COLO829 (cell line): ENCODE results near the gene HIGD1A.

Experiments
- DNase-seq: peaks from one replicate; pipeline ENCODE4 v3.0.0; 2012; ENCODE audit warnings: low spot score

Gene HIGD1A

DNA sequence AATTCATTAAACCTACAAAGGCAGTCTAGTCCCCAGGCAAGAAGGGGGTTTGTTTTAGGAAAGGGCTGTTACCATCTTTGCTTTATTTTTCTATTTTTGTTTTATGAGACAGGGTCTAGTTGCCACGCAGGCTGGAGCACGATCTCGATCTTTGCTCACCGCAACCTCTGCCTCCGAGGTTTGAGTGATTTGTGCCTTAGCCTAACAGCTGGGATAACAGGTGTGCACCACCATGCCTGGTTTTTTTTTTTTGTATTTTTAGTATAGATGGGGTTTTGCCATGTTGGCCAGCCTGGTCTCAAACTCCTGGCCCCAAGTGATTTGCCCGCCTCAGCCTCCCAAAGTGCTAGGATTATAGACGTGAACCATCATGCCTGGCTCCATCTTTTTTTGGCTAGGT, 4.9 kb downstream of the HIGD1A start:
- no peak for DNase-seq

DNA sequence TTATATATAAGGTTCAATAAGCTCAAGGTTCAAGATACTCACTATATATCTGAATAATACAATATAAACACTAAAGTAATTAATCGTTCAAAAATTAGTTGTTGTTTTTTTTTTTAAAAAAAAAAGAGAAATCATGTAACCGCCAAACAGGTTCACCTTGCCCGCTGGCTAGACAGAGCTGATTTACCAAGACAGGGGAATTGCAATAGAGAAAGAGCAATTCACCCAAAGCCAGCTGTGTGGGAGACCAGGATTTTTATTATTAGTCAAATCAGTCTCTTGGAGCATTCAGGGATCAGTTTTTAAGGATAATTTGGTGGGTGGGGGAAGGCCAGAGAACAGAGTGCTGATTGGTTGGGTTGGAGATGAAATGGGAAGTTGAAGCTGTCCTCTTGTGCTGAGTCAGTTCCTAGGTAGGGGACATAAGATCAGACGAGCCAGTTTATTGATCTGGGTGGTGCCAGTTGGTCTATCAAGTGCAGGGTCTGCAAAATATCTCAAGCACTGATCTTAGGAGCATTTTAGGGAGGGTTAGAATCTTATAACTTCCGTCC, 7.9 kb downstream of the HIGD1A start:
- DNase-seq: no peak

DNA sequence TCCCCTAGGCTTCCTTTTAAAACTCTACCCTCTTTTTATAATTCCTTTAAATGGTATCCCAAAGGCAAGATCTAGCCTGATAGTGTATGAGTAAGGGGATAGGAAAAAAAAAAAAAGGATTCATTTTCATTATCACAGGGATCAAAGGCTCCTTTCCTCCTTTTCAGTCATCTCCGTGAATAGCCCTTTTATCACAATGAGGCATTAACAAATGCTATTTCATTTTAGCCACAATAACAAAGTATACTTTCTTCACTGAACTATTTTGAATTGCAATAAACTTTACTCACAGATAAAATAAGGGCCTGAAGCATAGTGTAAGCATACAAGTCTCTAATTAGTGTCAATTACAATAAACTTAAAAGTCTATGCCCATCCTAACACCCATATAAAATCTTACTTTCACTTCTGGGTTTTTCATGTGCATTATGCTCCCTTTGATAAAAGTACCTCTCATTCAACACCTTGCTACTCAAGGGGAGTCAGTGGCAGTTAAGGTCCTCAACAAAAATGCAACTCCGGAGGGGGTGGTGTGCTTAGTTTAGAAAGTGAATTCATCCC, 8.6 kb downstream of the HIGD1A start:
- DNase-seq: peak; percentile 88

DNA sequence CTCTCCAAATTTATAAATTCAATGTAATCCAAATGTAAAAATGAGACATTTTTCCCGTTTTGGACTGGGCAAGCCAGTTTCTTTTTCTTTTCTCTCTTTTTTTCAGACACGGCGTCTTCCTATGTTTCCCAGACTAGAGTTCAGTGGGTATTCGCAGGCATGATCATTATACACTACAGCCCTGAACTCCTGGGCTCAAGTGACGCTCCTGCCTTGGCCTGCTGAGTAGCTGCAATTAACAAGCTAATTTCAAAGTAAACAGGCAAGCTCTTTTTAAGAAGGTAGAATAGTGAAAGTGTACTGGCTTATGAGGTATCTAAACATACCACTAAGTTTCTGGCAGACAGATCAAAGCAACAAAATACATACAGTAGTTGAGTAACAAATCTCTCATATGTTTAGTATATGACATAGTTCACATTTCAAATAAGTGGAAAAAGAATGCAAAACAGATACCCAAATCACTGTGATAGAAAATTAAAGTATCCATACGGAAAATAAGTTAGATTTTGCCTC, 13.5 kb downstream of the HIGD1A start:
- DNase-seq: no peak

DNA sequence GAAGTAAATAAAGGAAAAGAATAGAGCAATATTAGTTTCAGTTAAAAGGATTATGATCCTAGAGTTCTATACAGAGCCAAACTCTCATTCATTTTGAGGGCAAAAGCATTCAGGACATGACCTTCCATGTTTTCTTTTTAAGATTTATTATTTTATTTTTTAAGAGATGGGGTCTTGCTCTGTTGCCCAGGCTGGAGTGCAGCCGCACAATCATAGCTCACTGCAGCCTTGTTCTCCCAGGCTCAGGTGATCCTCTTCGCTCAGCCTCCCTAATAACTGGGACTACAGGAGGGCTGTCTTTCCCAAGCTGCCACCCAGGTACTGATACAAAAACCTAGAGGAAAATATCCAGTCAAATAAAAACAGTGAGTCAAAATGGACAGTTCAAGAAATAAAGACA, 17.7 kb downstream of the HIGD1A start:
- no peak for DNase-seq

DNA sequence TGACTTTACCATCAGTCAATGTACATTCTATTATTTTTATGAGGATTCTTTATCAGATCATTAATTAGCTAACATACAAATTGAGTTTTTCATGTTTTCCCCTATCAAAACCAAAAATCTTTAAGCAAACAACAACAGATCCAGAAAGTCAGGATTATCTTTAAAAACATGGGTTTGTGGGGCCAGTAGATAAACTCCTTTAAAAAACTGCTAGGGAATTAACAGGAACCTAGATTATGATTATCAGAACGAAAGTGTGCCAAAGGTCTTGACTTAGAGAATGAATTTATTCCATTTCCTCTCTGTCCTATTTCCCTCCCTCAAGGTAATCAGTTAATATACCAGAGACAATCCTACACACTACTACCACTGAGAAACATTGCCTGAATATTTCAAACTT, 18.1 kb downstream of the HIGD1A start:
- no peak for DNase-seq

DNA sequence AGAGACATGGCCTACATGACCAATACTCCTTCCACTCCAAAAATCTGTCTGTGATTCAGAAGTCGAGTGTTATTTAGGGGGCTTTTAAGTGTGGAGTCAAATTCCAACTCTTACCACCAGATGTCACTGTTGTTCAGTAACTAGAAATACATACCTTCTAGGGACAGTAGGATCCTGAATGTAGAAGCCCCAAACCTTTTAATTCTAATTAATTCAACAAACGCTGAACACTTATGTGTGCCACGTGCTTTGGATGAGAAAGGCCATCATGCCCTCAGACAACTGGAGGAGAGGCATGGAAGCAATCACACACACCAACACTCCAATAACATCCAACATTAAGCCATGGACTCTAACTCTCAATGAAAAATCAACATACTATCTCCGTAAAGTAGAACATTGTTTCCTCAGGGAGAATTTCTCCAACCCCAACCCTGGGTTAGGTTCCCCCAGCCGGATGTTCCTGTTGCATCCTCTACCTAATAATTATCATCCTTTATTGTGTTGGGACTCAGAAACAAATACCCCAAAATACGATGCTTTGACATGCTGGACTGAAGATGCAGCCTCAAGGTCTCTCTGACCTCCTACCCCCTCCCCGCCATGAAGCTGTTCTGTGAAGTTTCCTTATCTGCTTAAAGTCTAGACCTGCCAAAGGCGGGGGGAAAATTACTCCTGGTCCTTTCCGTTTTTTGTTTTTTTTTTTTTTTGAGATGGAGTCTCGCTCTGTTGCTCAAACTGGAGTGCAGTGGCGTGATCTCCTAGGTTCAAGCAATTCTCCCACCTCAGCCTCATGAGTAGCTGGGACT, 23.2 kb downstream of the HIGD1A start:
- peak; percentile 91 for DNase-seq

DNA sequence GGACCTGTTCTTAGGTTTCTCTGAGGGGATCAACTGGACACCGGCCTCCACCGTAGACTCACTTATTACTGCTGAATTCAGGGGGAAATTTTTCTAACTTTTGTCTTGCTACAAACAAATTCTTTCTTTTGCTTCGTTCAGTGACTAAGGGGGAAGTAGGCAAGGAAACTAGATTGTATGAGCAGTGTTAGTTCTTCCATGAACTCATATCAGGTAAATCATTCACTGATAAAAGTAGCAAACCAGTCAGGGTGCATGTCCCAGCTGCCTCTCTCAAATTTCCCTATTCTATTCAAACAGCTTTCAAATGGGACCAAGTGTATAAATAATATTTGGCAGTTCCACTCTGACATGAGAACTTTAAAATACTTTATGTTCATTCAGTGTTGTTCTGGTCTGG, 23.9 kb downstream of the HIGD1A start:
- DNase-seq: no peak

DNA sequence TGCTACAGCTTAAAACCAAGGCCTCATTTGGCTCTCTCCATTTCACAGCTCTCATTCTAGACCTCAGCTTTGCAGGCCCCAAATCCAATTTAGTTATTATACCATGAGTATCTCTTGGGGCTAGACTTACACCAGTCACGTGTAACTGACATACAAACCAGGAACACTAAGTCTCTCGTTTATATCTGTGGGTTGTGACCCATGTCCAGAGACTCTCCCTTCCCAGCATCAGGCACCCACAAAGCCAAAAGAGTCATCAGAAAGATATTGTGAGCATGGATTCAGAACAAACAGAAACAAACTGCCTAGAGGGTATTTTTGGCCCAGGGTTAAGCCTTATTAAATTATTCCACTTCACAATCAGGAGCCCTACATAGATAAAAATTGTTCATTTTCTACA, 25.6 kb downstream of the HIGD1A start:
- no peak for DNase-seq

DNA sequence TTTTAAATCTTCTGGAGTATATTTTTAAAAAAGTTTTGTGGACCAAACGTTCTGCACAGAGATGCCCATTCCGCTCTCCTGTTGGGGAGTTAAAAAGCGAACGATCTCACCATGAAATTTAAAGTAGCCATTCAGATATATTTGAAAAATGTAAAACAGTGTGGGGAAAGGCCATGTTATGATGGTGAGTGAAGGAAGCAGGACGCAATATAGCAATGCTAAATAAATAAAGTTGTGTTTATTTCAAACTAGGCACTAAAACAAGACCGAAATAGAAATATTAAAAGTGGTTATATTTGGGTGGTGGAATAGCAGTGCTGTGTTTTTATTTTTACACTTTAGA, 30.9 kb downstream of the HIGD1A start:
- no peak for DNase-seq

DNA sequence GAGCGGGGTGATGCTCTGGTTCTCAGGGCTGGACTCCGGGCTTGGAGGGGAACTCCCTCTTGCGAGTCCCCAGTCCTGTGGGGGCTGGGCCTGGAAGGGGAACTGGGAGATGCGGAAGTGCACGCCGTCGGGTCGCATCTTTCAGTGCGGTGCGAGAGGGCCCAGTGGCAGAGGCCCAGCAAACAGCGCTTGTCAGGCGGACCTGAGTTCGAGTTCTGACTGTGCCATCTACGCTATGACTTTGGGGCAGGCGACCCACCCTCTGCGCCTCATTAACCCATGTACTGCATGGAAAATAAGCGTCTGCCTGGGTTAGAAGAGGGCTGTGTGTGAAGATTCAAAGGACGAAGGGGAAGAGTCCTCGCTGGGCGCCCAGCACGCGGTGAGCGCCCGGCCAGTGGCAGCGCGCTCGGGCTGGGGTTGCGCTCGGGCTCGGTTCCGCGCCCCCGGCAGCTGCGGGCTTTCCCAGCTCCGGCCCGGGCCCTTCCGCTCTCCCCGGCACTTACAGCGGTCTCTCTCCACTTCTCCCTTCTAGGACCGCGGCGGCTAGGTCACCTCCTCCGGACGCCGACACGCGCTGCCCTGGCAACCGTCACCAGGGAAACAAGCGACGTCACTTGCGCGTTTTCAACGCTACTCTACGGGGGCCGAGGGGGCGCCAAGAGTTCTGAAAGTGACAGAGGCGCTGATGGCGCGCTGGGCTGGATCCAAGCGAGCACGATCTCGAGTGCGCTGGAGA, 31.5 kb downstream of the HIGD1A start, which contains the start of gene CCDC13:
CCDC13 (minus strand) TSS at position 584 of the 739 bp plus-strand sequence. CDS start 14,908 bp downstream, outside the sequence.
- DNase-seq: peak; percentile 74

DNA sequence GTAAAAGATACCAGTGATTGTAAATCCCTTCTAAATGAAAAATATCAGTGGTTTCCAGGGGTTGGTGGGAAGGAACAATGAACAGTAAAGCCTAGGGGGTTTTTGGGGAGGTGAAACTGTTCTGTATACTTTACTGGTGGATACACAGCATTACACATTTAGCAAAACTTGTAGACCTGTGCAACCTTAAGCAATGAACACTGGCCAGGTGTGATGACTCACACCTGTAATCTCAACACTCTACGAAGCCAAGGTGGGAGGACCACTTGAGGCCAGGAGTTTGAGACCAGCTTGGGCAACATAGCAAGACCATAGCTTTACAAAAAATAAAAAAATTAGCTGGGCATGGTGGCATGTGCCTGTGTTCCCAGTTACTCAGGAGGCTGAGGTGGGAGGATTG, 33.0 kb downstream of the HIGD1A start:
- DNase-seq: no peak

DNA sequence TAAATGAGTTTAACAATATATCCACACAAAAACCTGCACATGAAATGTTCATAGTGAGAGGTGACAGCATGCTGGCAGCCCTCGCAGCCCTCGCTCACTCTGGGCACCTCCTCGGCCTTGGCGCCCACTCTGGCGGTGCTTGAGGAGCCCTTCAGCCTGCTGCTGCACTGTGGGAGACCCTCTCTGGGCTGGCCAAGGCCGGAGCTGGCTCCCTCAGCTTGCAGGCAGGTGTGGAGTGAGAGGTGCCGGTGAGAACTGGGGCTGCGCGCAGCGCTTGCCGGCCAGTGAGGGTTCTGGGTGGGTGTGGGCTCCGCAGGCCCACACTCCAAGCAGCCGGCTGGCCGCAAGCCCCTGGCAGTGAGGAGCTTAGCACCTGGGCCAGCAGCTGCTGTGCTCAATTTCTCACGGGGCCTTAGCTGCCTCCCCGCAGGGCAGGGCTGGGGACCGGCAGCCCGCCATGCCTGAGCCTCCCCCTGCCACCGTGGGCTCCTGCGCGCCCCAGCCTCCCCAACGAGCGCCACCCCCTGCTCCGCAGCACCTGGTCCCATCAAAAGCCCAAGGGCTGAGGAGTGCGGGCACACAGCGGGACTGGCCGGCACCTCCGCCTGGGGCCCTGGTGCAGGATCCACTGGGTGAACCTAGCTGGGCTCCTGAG, 34.7 kb downstream of the HIGD1A start:
- DNase-seq: no peak

DNA sequence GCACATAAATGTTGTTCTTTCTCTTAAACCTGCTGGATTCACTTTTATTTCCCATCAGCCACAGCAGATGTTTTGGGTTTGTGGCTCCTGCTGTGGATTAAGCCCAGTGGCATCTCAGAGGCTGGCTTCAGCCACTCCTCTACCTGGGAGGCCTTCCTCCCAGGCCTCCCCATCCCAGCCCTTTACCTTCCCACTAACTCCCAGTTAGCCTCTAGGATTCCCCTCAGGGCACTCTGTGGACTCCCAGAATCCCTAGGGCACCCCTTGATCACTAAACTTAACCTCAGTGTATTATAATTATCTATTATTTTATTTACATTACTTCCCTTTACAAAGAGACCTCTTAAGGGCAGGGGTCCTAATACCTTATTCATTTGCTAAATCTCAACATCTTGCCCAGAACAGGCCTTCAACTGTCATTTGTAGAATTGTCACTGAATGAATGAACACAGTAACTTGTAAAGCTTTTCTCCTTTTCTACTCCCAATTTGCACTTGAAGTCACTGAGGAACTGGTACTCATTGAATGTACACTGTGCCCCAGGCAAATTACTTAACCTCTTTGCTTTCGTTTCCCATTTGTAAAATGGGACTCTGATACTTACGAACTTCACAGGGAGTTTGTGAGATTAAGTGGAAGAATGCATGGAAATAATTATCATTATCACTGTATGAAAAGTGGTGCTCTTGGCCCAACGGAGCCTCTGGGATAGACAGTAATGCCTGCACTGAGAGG, 39.6 kb downstream of the HIGD1A start:
- DNase-seq: no peak

DNA sequence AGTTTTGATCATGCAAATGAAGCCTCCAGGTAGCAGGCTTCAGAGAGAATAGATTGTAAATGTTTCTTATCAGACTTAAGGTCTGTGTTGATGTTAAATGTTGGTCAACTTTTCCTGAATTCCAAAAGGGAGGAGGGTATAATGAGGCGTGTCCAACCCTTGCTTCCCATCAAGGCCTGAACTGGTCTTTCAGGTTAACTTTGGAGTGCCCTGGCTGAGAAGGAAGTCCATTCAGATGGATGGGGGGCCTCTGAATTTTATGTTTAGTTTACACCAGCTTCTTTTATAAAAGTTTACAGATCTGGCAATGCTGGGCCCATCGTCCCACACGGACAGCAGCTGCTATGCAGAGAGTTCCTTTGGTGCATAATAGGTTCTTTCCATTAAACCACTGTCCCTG, 40.2 kb downstream of the HIGD1A start:
- DNase-seq: no peak

DNA sequence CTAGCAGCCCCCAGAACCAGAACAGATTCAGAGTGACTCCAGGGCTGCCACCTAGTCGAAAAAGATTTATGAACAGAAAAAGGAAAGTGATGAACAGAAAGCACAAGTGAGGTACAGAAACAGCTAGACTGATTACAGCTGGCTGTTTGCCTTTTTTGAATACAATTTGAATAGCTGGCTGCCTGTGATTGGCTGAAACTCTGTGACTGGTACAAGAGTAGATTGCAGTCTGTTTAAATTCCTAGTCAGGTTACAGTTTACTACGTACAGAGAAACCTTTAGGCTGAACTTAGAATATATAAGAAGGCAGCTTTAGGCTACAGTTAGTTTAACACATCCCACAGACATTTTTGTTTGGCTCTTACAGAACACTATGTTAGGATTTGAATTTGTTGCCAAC, 41.3 kb downstream of the HIGD1A start:
- DNase-seq: no peak

DNA sequence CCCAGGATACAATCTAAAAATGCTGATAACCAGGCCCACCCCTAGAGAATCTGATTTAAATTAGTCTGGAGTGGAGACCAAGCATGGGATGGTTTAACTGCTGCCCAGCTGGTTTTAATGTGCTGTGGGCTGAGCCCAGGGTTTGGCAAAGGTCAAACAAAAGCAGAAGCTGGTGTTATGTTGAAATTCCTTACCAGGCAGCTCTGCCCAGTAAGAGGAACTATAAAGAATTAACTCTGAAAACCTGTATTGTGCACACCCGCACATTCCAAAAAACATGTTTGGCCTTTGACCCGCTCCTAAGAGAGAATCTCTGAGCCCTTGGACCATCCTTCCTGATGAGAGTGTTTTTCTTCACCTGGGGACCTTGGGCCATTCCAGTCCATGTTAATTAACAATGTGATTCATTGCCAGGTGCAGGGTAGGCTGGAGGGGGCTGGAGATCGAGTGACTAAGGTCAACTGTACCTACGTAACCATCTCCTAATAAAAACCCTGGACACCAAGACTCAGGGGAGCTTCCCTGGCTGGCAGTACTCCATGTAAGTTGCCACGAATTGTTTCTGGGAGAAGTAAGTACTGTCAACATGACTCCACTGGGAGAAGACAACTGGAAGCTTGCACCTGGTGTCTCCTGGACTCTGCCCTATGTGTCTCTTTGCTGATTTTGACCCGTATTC, 42.1 kb downstream of the HIGD1A start:
- no peak for DNase-seq

DNA sequence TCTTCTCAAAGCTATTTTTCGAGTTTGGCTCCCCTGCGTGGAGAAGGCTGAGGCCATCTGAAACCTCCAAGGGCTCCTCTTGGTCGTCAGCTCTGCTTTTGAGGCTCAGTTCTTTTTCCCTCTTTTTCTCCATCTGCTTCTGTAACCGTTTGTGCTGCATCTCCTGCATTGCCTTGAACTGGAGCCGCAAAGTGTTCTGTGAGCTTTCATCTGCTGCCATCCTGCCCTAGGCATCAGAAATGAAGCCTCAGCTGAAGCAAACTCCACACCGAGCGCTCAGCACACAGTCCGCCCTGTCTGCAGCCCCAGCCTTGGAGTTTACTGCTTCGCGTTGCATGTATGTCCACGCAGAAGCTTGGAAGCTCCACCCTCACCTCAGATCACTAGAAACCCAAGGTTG, 46.2 kb downstream of the HIGD1A start:
- DNase-seq: no peak

DNA sequence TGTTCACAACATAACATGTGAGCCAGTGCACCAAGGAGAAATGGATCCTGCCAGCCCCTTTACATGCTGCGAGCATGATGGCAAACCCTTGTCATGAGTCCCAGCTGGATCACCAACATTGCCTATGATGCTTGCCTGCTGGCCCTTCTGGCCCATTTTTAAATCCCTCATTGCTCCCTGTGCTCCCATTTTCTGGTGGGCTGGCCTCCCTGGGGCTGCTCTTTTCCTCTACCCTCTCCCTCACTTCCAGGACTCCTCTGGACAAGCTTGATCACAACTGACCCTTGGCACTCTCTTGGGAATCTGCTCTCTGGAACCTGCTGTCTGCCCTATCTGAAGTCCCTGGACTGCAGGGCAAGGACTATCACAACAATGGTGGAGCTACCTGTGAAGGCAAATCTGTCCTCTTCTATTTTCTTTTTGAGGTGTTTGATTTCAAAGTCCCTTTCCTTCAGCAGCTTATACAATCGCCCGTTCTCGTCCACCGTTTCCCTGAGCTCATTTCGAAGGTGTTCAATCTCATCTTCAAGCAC, 47.5 kb downstream of the HIGD1A start:
- DNase-seq: no peak

DNA sequence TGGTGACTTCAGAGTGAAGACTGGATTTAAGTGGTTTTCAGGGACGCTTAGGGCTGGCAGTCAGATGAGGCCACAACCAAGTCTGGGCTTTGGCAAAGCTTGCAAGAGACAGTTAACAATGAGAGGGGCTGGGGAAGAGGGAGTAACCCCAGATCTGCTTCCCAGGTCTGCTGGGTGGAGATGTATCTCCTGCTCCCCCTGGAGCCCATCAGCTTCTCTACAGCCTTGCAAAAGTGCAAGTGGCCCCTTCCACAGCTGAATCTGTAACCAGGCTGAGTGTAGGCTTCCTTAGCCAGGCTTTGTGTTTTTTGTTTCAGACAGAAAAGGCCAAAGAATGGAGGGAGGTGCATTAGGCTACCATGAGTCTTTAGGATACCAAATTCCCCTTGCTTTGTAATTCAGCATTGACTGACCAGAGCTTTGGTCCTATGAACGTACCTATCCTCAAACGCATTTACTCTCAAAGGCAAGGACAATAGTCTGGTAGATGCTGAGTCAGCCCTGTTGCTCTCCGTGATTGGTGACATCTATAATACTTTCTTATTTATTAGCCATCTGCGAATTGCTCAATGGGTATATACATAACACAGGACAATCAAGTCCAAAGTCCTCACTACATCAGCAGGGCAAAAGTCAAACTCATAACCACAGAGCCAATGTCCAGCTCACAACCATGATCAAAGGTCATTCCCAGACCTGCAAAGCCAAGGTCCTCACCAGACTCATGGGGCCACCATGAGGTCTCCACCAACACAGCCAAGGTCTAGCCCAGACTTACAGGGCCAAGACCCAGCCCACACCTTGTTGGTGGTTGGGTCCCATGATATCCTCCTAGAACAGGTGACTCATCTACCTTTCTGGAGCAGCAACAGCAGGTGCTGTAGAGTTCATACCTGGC, 48.4 kb downstream of the HIGD1A start:
- DNase-seq: no peak
